CD4-positive, alpha-beta memory T cell (primary cell): ENCODE data around the gene FBRS. TPM values are rescaled to one million over a fixed set of nuclear protein-coding genes. Genes with fewer than 3 reads are reported as not detected.

Source experiments
- CTCF ChIA-PET: fragments of 350-600 bp; sonication (Branson Sonifier 250); formaldehyde crosslinking; loops from one replicate; lab custom pipeline; 2021; ENCODE audit warnings: inconsistent platforms; ENCODE audit not compliant: partially characterized antibody; lab: Charles Lee
- POLR2A ChIA-PET: fragments of 350-600 bp; sonication (Branson Sonifier 250); formaldehyde crosslinking; loops from one replicate; lab custom pipeline; 2021; ENCODE audit not compliant: partially characterized antibody; lab: Charles Lee
- DNase-seq, 5 donors: peaks; one replicate each; pipeline versions ENCODE4 v3.0.0 to v3.0.0-alpha.2; 2020 to 2022; ENCODE audit warnings: mixed read lengths in 1 of 5
- H3K27ac ChIP-seq: one replicate; pipeline ENCODE4 v1.7.0; 2013; ENCODE audit warnings: low read depth, low read length
- H3K27me3 ChIP-seq: 2 replicates; pipeline ENCODE4 v1.7.0; 2013; ENCODE audit warnings: mild to moderate bottlenecking, low read length, moderate library complexity; ENCODE audit not compliant: insufficient read depth
- H3K36me3 ChIP-seq: 2 replicates; pipeline ENCODE4 v1.7.0; 2013; ENCODE audit warnings: mild to moderate bottlenecking, low read length, moderate library complexity; ENCODE audit not compliant: insufficient read depth
- H3K4me1 ChIP-seq: 2 replicates; pipeline ENCODE4 v1.7.0; 2013; ENCODE audit warnings: mild to moderate bottlenecking, low read length, moderate library complexity; ENCODE audit not compliant: insufficient read depth
- H3K4me3 ChIP-seq, 2 donors: one replicate each; pipeline ENCODE4 v1.7.0; 2013; ENCODE audit warnings: low read length in 2 of 2, mild to moderate bottlenecking in 1 of 2
- H3K9me3 ChIP-seq, 2 donors: one replicate each; pipeline ENCODE4 v1.7.0; 2013; ENCODE audit warnings: low read length in 2 of 2, control low read depth in 1 of 2; ENCODE audit not compliant: control insufficient read depth in 1 of 2
- H3K27ac Mint-ChIP-seq, 7 donors: one replicate each; pipeline ENCODE4 v1.8.0; 2020 to 2021; ENCODE audit warnings: mixed read lengths in 7 of 7, mild to moderate bottlenecking in 6 of 7, inconsistent platforms in 3 of 7, moderate library complexity in 3 of 7
- H3K27me3 Mint-ChIP-seq, 2 donors: one replicate each; pipeline ENCODE4 v1.8.0; 2020 to 2021; ENCODE audit warnings: mixed read lengths in 2 of 2
- H3K36me3 Mint-ChIP-seq, 2 donors: one replicate each; pipeline ENCODE4 v1.8.0; 2020 to 2021; ENCODE audit warnings: mixed read lengths in 2 of 2, inconsistent platforms in 1 of 2, mild to moderate bottlenecking in 1 of 2
- H3K4me1 Mint-ChIP-seq, 4 donors: one replicate each; pipeline ENCODE4 v1.8.0; 2020 to 2021; ENCODE audit warnings: mixed read lengths in 4 of 4, mild to moderate bottlenecking in 1 of 4
- H3K4me3 Mint-ChIP-seq, 8 donors: one replicate each; pipeline ENCODE4 v1.8.0; 2020 to 2021; ENCODE audit warnings: mixed read lengths in 8 of 8, mild to moderate bottlenecking in 7 of 8, moderate library complexity in 6 of 8, inconsistent platforms in 3 of 8
- H3K9me3 Mint-ChIP-seq, 8 donors: one replicate each; pipeline ENCODE4 v1.8.0; 2020 to 2021; ENCODE audit warnings: mixed read lengths in 8 of 8, mild to moderate bottlenecking in 5 of 8, inconsistent platforms in 3 of 8, moderate library complexity in 1 of 8
- intact Hi-C: fragments of 100-400 bp; cut with micrococcal nuclease; formaldehyde crosslinking; loops from one replicate; pipeline ENCODE4 v1.15.1; 2023
- polyA plus RNA-seq, 2 donors: library from polyadenylated mRNA; unstranded; fragments of 300-500 nt; fragmentation: Illumina TruSeq; gene quantifications; one replicate each; pipeline ENCODE4 v1.2.3, GENCODE V29; 2021
- total RNA-seq, 2 experiments: library from RNA; stranded (reverse); gene quantifications; one replicate each; pipeline ENCODE4 v1.2.3, GENCODE V29; 2021

Gene FBRS
- total and polyA plus RNA-seq, 4 experiments from 2014 or later: 0.70 to 172 (median 85.9) TPM

DNA sequence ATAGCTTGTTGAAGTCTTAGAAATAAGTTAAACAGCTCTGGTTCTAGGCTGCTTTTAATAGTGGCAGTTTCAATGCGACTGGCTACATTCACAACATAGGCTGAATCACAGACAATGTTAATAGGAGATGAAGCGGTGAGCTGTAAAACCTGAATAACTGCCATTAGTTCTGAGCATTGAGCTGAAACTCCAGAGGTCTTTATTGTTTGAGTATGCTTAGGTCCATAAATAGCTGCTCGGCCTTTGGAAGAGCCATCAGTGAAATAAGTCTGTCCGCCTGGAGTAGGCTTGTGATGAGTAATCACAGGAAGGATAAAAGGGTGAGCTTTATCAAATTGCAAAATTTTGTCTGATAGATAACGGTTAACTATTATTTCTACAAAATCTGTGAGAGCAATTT is 38.6 kb upstream of the FBRS start:
- Histone ChIP-seq H3K4me3 (no peak overlapping the region), H3K4me1 (no peaks in the 10 kb centered on the region), H3K36me3 (no peaks in the 10 kb centered on the region), H3K9me3 (no peaks in the 10 kb centered on the region), H3K27ac (no peak overlapping the region), H3K27me3 (no peaks in the 10 kb centered on the region)
- H3K36me3 Mint-ChIP-seq: no peaks in the 10 kb centered on the region
- intact Hi-C loops: no loop called here
- no peaks in the 10 kb centered on the region for H3K4me1 Mint-ChIP-seq
- POLR2A ChIA-PET: interaction anchor here (1.0 to 2.1 kb wide), 2 partner anchors 9 to 10 kb away, joined by 3 to 5 read pairs; partner anchors contain the start of gene ZNF689
- CTCF ChIA-PET: interaction anchor here (1.1 to 2.6 kb wide), 2 partner anchors 9 to 22 kb away, joined by 6 to 12 read pairs; no protein-coding TSS in a partner anchor
- H3K27ac Mint-ChIP-seq: no peak overlapping the region
- no peak overlapping the region for H3K4me3 Mint-ChIP-seq
- H3K9me3 Mint-ChIP-seq: no peaks in the 10 kb centered on the region
- no peak for DNase-seq
- H3K27me3 Mint-ChIP-seq: peaks cover 5% of the 10 kb centered on the region in 2 donors

GRCh38 chr16:30620169-30620568 is 38.1 kb upstream of the FBRS start:
- intact Hi-C loops: no loop called here
- Histone ChIP-seq H3K9me3 (no peaks in the 10 kb centered on the region), H3K4me1 (no peaks in the 10 kb centered on the region), H3K27me3 (no peaks in the 10 kb centered on the region), H3K27ac (no peak overlapping the region), H3K36me3 (no peaks in the 10 kb centered on the region), H3K4me3 (no peak overlapping the region)
- Mint-ChIP-seq H3K4me3 (no peak overlapping the region), H3K27me3 (peaks cover 5% of the 10 kb centered on the region in 2 donors), H3K4me1 (no peaks in the 10 kb centered on the region), H3K36me3 (no peaks in the 10 kb centered on the region), H3K9me3 (peaks cover 0 to 2% (median 0%) of the 10 kb centered on the region in 8 donors), H3K27ac (no peak overlapping the region)
- DNase-seq: no peak
- ChIA-PET CTCF (interaction anchor here (1.1 to 2.6 kb wide), 3 partner anchors 9 to 33 kb away, joined by 3 to 12 read pairs (median 6); no protein-coding TSS in a partner anchor), POLR2A (interaction anchor here (1.0 to 2.1 kb wide), 2 partner anchors 9 to 10 kb away, joined by 3 to 5 read pairs; partner anchors contain the start of gene ZNF689)

DNA sequence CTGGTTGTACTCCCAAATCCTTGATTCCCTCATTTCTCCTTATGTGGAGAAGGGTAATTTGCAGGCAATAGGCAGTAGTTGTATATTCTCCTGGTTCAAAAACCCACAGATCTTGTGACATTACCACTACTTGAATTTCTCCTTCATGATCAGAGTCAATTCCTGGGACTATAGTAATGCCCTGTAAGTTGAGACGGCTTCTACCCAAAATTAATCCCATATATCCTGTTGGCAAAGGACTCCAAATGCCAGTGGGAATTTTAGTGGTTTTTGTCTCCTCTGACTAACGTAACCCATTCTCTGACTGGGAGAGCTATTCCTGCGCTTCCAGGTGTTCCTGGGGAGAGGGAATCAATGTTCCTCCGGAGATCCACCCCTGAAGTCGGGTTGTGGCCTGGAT is 36.5 kb upstream of the FBRS start:
- peaks cover 0 to 2% (median 0%) of the 10 kb centered on the region in 8 donors for H3K9me3 Mint-ChIP-seq
- Histone ChIP-seq H3K4me1 (no peaks in the 10 kb centered on the region), H3K4me3 (no peak overlapping the region), H3K27me3 (no peaks in the 10 kb centered on the region), H3K36me3 (no peaks in the 10 kb centered on the region), H3K27ac (no peak overlapping the region), H3K9me3 (no peaks in the 10 kb centered on the region)
- intact Hi-C loops: no loop called here
- peaks cover 3 to 5% of the 10 kb centered on the region in 2 donors for H3K27me3 Mint-ChIP-seq
- H3K27ac Mint-ChIP-seq: no peak overlapping the region
- H3K4me3 Mint-ChIP-seq: no peak overlapping the region
- H3K4me1 Mint-ChIP-seq: no peaks in the 10 kb centered on the region
- CTCF ChIA-PET: interaction anchor here (1.1 to 1.2 kb wide), 3 partner anchors 10 to 24 kb away, joined by 3 to 5 read pairs (median 3); no protein-coding TSS in a partner anchor
- H3K36me3 Mint-ChIP-seq: no peaks in the 10 kb centered on the region
- POLR2A ChIA-PET: no interaction called here
- no peak for DNase-seq

DNA sequence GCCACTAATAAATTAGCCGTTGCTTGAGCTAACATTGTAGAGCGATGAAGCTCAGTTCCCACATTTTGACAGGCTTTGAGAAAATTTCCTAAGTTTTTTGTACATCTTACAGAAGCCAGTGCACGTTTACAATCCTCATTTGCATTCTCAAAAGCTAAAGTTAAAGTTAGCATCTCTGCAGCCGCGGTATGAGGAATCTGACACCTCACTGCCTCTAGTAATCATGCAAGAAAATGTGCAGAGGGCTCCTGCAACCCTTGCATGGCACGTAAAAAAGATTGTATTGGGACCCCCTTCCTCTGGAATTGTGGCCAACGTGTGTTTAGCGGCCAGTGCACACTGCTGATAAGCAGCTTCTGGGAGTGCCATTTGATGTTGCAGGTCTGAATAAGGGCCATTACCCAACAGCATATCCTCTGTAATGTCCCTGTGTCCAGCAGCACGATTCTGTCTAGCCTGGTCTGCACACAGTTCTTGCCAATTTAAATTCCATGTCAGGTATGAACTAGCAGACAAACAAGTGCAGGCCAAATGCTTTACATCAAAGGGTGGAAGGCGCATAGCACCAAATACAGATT is 35.7 kb upstream of the FBRS start:
- no peak for DNase-seq
- intact Hi-C loops: no loop called here
- Mint-ChIP-seq H3K27ac (peak overlapping the region in 2 of 7 donors; percentile 46 to 53), H3K4me1 (no peaks in the 10 kb centered on the region), H3K4me3 (no peak overlapping the region), H3K27me3 (peaks cover under 1 to 5% of the 10 kb centered on the region in 2 donors), H3K9me3 (peaks cover 0 to 2% (median 0%) of the 10 kb centered on the region in 8 donors), H3K36me3 (no peaks in the 10 kb centered on the region)
- ChIA-PET POLR2A (no interaction called here), CTCF (interaction anchor here (1.1 kb wide), 2 partner anchors 10 to 11 kb away, joined by 3 read pairs; no protein-coding TSS in a partner anchor)
- no peaks in the 10 kb centered on the region for H3K4me1 ChIP-seq
- H3K27me3 ChIP-seq: no peaks in the 10 kb centered on the region
- H3K4me3 ChIP-seq: no peak overlapping the region
- no peaks in the 10 kb centered on the region for H3K36me3 ChIP-seq
- H3K27ac ChIP-seq: no peak overlapping the region
- no peaks in the 10 kb centered on the region for H3K9me3 ChIP-seq

- peaks cover 4% of the 10 kb centered on the region for H3K4me1 ChIP-seq
- H3K9me3 ChIP-seq: no peaks in the 10 kb centered on the region
- H3K36me3 Mint-ChIP-seq: no peaks in the 10 kb centered on the region
- H3K27me3 ChIP-seq: no peaks in the 10 kb centered on the region
- H3K4me3 Mint-ChIP-seq: no peak overlapping the region
- peaks cover 0 to 2% (median 0%) of the 10 kb centered on the region in 8 donors for H3K9me3 Mint-ChIP-seq
- CTCF ChIA-PET: no interaction called here
- no peaks in the 10 kb centered on the region for H3K36me3 ChIP-seq
- peaks cover 0 to 5% of the 10 kb centered on the region in 2 donors for H3K27me3 Mint-ChIP-seq
- POLR2A ChIA-PET: no interaction called here
- no peak for DNase-seq
- no peak overlapping the region for H3K27ac Mint-ChIP-seq
- H3K4me1 Mint-ChIP-seq: peaks cover 2 to 7% (median 3%) of the 10 kb centered on the region in 4 donors
- H3K4me3 ChIP-seq: no peak overlapping the region
- no peak overlapping the region for H3K27ac ChIP-seq
- intact Hi-C loops: no loop called here
These were observed 34.5 kb upstream of the FBRS start for GRCh38 chr16:30623536-30624283.

GRCh38 chr16:30626236-30626635 is 32.0 kb upstream of the FBRS start:
- H3K9me3 ChIP-seq: no peaks in the 10 kb centered on the region
- intact Hi-C loops: loop anchor here (5.0 kb wide), 1 partner anchor 54 kb away; the partner anchor contains the start of gene ZNF688
- H3K4me1 ChIP-seq: peaks cover 5% of the 10 kb centered on the region
- H3K4me3 ChIP-seq: no peak overlapping the region
- no peak overlapping the region for H3K27ac Mint-ChIP-seq
- no peaks in the 10 kb centered on the region for H3K36me3 ChIP-seq
- peaks cover 0 to 5% of the 10 kb centered on the region in 2 donors for H3K27me3 Mint-ChIP-seq
- H3K4me3 Mint-ChIP-seq: no peak overlapping the region
- ChIA-PET CTCF (interaction anchor here (1.3 to 1.6 kb wide), 3 partner anchors 16 to 40 kb away, joined by 4 to 6 read pairs (median 5); partner anchors contain the start of genes ZNF689 and ZNF785), POLR2A (interaction anchor here (1.4 kb wide), 1 partner anchor 16 kb away, joined by 6 read pairs; the partner anchor contains the start of gene ZNF689)
- DNase-seq: no peak
- no peak overlapping the region for H3K27ac ChIP-seq
- H3K36me3 Mint-ChIP-seq: no peaks in the 10 kb centered on the region
- peaks cover 4 to 9% (median 7%) of the 10 kb centered on the region in 4 donors for H3K4me1 Mint-ChIP-seq
- peaks cover 0 to 2% (median 0%) of the 10 kb centered on the region in 8 donors for H3K9me3 Mint-ChIP-seq
- H3K27me3 ChIP-seq: no peaks in the 10 kb centered on the region
